ENCODE measurements around the gene FGF11.

Gene FGF11

DNA sequence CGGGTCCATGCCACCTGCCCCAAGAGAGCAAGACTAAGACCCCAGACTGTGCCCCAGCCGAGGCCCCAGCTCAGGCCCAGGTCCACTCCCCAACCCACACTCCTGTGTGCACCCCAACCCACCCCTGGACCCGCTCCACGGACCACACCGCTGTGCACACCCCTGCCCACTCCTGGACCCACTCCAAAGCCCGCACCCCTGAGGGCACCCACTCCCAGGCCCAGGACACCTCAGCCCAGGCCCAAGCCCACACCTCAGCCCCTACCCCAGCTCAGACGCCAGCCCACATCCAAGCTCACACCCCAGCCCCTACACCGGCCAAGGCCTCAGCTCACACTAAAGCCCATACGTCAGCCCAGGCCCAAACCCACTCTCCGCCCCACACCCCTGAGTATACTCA is 9.6 kb upstream of the FGF11 start:
- DNase-seq (ENCODE audit: low read depth): no peak
- TF ChIP-seq, protein P1, sequence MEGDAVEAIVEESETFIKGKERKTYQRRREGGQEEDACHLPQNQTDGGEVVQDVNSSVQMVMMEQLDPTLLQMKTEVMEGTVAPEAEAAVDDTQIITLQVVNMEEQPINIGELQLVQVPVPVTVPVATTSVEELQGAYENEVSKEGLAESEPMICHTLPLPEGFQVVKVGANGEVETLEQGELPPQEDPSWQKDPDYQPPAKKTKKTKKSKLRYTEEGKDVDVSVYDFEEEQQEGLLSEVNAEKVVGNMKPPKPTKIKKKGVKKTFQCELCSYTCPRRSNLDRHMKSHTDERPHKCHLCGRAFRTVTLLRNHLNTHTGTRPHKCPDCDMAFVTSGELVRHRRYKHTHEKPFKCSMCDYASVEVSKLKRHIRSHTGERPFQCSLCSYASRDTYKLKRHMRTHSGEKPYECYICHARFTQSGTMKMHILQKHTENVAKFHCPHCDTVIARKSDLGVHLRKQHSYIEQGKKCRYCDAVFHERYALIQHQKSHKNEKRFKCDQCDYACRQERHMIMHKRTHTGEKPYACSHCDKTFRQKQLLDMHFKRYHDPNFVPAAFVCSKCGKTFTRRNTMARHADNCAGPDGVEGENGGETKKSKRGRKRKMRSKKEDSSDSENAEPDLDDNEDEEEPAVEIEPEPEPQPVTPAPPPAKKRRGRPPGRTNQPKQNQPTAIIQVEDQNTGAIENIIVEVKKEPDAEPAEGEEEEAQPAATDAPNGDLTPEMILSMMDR (conservative IDR thresholded peaks at IDR 0.05; ENCODE audit: low read depth, low read length): no peak
- H3K4me3 ChIP-seq (ENCODE audit: low read depth, low read length): no peak overlapping the region

GRCh38 chr17:7431231-7431630 is 8.1 kb upstream of the FGF11 start:
- H3K4me3 ChIP-seq (ENCODE audit: low read depth, low read length): no peak overlapping the region
- TF ChIP-seq, protein P1 (conservative IDR thresholded peaks at IDR 0.05; ENCODE audit: low read depth, low read length): no peak
- no peak for DNase-seq (ENCODE audit: low read depth)

GRCh38 chr17:7432296-7432695 is 7.0 kb upstream of the FGF11 start:
- TF ChIP-seq, protein P1 (conservative IDR thresholded peaks at IDR 0.05; ENCODE audit: low read depth, low read length): no peak
- no peak for DNase-seq (ENCODE audit: low read depth)
- no peak overlapping the region for H3K4me3 ChIP-seq (ENCODE audit: low read depth, low read length)

- DNase-seq (ENCODE audit: low read depth): no peak
- TF ChIP-seq, protein P1 (conservative IDR thresholded peaks at IDR 0.05; ENCODE audit: low read depth, low read length): no peak
- H3K4me3 ChIP-seq (ENCODE audit: low read depth, low read length): peak overlapping the region; percentile 58
Observed at GRCh38 chr17:7435676-7436555, 3.4 kb upstream of the FGF11 start.

- TF ChIP-seq, protein P1 (conservative IDR thresholded peaks at IDR 0.05; ENCODE audit: low read depth, low read length): peak; percentile 47
- peak; percentile 72 for DNase-seq (ENCODE audit: low read depth)
- peak overlapping the region; percentile 39 for H3K4me3 ChIP-seq (ENCODE audit: low read depth, low read length)
Observed at GRCh38 chr17:7436556-7437368, 2.5 kb upstream of the FGF11 start.

GRCh38 chr17:7437369-7437863 is 1.9 kb upstream of the FGF11 start:
- peak overlapping the region; percentile 42 for H3K4me3 ChIP-seq (ENCODE audit: low read depth, low read length)
- no peak for DNase-seq (ENCODE audit: low read depth)
- TF ChIP-seq, protein P1 (conservative IDR thresholded peaks at IDR 0.05; ENCODE audit: low read depth, low read length): no peak
